ENCODE results near the gene FBXL14. TPM values are rescaled to one million over a fixed set of nuclear protein-coding genes. Genes with fewer than 3 reads are reported as not detected.

Gene FBXL14
- total and polyA plus RNA-seq, 9 of the 15 experiments (the other 6 are each of a cell fraction or from before 2014, with no cell fraction given), result 0.13 to 9.8 (median 3.3) TPM

DNA sequence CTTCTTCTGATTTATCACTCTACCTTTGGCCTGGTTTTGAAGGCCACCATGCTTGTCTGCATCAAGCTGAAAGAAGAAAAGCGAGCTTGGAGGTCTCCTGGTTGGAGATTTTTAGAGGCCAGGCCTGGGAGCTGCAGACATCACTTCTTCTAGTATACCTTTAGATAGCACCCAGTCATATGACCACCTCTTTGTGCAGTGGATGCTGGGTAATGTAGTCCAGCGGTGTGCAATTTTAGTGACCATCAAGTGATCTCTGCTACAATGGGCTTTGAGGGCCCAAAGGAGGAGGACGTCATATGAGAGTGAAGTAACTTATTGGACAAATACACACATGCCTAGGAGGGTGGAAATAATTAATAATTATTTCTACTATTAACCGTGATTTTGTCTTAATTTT is 19.5 kb upstream of the FBXL14 start:
- H3K4me1 ChIP-seq (replicated peaks in 1 of 2; ENCODE audit: control insufficient read depth in 2 of 2, insufficient read depth in 2 of 2, low read length in 2 of 2), result peaks cover 20 to 34% of the 10 kb centered on the region in 2 experiments
- DNase-seq (ENCODE audit: extremely low read depth in 1 of 4, low spot score in 3 of 4), result peak in 3 of 4 experiments; percentile 29 to 57 (median 35)
- no peak overlapping the region for H3K4me2 ChIP-seq (ENCODE audit: insufficient read depth, low read length)
- BruUV-seq (replicated peaks), result no TSS peak
- H3K4me3 ChIP-seq, result no peak overlapping the region
- no peaks in the 10 kb centered on the region for H3K36me3 ChIP-seq (ENCODE audit: control insufficient read depth, insufficient read depth, low read length)
- no peaks in the 10 kb centered on the region for H3K9me1 ChIP-seq (ENCODE audit: control insufficient read depth, insufficient read depth, low read length)
- intact Hi-C loops (cut with micrococcal nuclease) (no loop called here), in situ Hi-C loops (cut with MboI) (no loop called here)
- FAIRE-seq, result no peak
- POLR2A ChIA-PET, result interaction anchor here (1.9 kb wide), 1 partner anchor 19 kb away, joined by 5 read pairs; the partner anchor contains the start of gene FBXL14
- H3K27me3 ChIP-seq (ENCODE audit: control insufficient read depth in 2 of 2, insufficient read depth in 2 of 2, low read length in 2 of 2), result no peaks in the 10 kb centered on the region
- no peak overlapping the region for H3K27ac ChIP-seq (ENCODE audit: extremely low read depth, low read depth, low read length)
- 44% methylated on average over 3 of the region's 4 CpGs for WGBS (ENCODE audit: insufficient coverage, low coverage, missing lambda C conversion rate)
- CTCF ChIA-PET (ENCODE audit: low intra/inter-chr PET ratio), result no interaction called here
- H3K9ac ChIP-seq (ENCODE audit: insufficient read depth in 1 of 2, low read depth in 2 of 2, low read length in 2 of 2), result no peak overlapping the region
- no peaks in the 10 kb centered on the region for H3K9me3 ChIP-seq (replicated peaks; ENCODE audit: control insufficient read depth, insufficient read depth, low read depth, low read length)
- peak overlapping the region; percentile 57; the same call in 1 of the 2 replicates for H2AFZ ChIP-seq (ENCODE audit: low read depth, low read length)
- no peaks in the 10 kb centered on the region for H4K20me1 ChIP-seq (replicated peaks; ENCODE audit: control insufficient read depth, insufficient read depth, low read length)
- ATAC-seq, result peak; percentile 88
- no peaks in the 10 kb centered on the region for H3K79me2 ChIP-seq (ENCODE audit: control insufficient read depth, insufficient read depth, low read length)
- TF ChIP-seq SIX5 (IDR thresholded peaks at IDR 0.05; ENCODE audit: borderline replicate concordance in 1 of 2, insufficient read depth in 1 of 2, low read depth in 1 of 2, low read length in 2 of 2), result peak; percentile 62 to 65; a peak in 3 of 4 replicates
- no peak for TF ChIP-seq ZNF140 (CRISPR knock-in tag; IDR thresholded peaks at IDR 0.05)
- no peak for TF ChIP-seq FOXP1 (CRISPR knock-in tag; IDR thresholded peaks at IDR 0.05)
- no peak for TF ChIP-seq ETV1 (tag; conservative IDR thresholded peaks at IDR 0.05; ENCODE audit: low read depth)
- TF ChIP-seq, protein P1, sequence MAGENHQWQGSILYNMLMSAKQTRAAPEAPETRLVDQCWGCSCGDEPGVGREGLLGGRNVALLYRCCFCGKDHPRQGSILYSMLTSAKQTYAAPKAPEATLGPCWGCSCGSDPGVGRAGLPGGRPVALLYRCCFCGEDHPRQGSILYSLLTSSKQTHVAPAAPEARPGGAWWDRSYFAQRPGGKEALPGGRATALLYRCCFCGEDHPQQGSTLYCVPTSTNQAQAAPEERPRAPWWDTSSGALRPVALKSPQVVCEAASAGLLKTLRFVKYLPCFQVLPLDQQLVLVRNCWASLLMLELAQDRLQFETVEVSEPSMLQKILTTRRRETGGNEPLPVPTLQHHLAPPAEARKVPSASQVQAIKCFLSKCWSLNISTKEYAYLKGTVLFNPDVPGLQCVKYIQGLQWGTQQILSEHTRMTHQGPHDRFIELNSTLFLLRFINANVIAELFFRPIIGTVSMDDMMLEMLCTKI (IDR thresholded peaks at IDR 0.05; ENCODE audit: partially characterized antibody), result no peak
- TF ChIP-seq, protein P2, sequence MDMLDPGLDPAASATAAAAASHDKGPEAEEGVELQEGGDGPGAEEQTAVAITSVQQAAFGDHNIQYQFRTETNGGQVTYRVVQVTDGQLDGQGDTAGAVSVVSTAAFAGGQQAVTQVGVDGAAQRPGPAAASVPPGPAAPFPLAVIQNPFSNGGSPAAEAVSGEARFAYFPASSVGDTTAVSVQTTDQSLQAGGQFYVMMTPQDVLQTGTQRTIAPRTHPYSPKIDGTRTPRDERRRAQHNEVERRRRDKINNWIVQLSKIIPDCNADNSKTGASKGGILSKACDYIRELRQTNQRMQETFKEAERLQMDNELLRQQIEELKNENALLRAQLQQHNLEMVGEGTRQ (CRISPR knock-in tag; IDR thresholded peaks at IDR 0.05), result peak; percentile 88
- TF ChIP-seq, protein P3, sequence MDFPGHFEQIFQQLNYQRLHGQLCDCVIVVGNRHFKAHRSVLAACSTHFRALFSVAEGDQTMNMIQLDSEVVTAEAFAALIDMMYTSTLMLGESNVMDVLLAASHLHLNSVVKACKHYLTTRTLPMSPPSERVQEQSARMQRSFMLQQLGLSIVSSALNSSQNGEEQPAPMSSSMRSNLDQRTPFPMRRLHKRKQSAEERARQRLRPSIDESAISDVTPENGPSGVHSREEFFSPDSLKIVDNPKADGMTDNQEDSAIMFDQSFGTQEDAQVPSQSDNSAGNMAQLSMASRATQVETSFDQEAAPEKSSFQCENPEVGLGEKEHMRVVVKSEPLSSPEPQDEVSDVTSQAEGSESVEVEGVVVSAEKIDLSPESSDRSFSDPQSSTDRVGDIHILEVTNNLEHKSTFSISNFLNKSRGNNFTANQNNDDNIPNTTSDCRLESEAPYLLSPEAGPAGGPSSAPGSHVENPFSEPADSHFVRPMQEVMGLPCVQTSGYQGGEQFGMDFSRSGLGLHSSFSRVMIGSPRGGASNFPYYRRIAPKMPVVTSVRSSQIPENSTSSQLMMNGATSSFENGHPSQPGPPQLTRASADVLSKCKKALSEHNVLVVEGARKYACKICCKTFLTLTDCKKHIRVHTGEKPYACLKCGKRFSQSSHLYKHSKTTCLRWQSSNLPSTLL (IDR thresholded peaks at IDR 0.05), result no peak
- TF ChIP-seq SUPT5H (IDR thresholded peaks at IDR 0.05), result no peak
- TF ChIP-seq, protein P4, sequence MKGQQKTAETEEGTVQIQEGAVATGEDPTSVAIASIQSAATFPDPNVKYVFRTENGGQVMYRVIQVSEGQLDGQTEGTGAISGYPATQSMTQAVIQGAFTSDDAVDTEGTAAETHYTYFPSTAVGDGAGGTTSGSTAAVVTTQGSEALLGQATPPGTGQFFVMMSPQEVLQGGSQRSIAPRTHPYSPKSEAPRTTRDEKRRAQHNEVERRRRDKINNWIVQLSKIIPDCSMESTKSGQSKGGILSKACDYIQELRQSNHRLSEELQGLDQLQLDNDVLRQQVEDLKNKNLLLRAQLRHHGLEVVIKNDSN (CRISPR knock-in tag; IDR thresholded peaks at IDR 0.05), result peak; percentile 87
- no peak for TF ChIP-seq SMARCE1 (IDR thresholded peaks at IDR 0.05)
- TF ChIP-seq KDM2B (CRISPR knock-in tag; IDR thresholded peaks at IDR 0.05), result no peak
- no peak for TF ChIP-seq HSF4 (CRISPR knock-in tag; IDR thresholded peaks at IDR 0.05; ENCODE audit: borderline replicate concordance)
- TF ChIP-seq GATAD2B (IDR thresholded peaks at IDR 0.05; ENCODE audit: borderline replicate concordance), result no peak
- TF ChIP-seq FOXJ3 (CRISPR knock-in tag; IDR thresholded peaks at IDR 0.05), result no peak
- TF ChIP-seq ZNF143 (CRISPR knock-in tag; IDR thresholded peaks at IDR 0.05), result peak; percentile 79
